Thoracic aorta (tissue), 2 donors: ENCODE data around the gene KRTAP4-6. TPM values are rescaled to one million over a fixed set of nuclear protein-coding genes. Genes with fewer than 3 reads are reported as not detected.

ENCODE experiments used
- ATAC-seq: fragments of 150-250 bp; one replicate; pipeline ENCODE4 v1.8.0; 2017; ENCODE audit warnings: low read depth; ENCODE audit not compliant: insufficient number of reproducible peaks, low FRiP score
- DNase-seq: peaks from one replicate; pipeline ENCODE4 v3.0.0-alpha.2; 2020; ENCODE audit warnings: low spot score
- H3K27ac ChIP-seq, 2 donors: fragments of 200-600 bp; sonication (generic); 1 replicate in 1 of 2; 2 replicates in 1 of 2; pipeline ENCODE4 v1.5.1; 2016; ENCODE audit warnings: mild to moderate bottlenecking in 2 of 2, moderate library complexity in 2 of 2
- H3K27me3 ChIP-seq: fragments of 200-600 bp; sonication (generic); replicated peaks from 2 replicates; pipeline ENCODE4 v1.6.0; 2016; ENCODE audit warnings: mild to moderate bottlenecking; ENCODE audit not compliant: insufficient read depth
- H3K36me3 ChIP-seq: fragments of 200-600 bp; sonication (generic); one replicate; pipeline ENCODE4 v1.5.1; 2016
- H3K4me1 ChIP-seq, 2 donors: fragments of 200-600 bp; sonication (generic); 1 replicate in 1 of 2; 2 replicates in 1 of 2; pipeline versions ENCODE4 v1.5.1 to v1.6.0; 2016; ENCODE audit warnings: low read depth in 2 of 2, mild to moderate bottlenecking in 1 of 2; ENCODE audit not compliant: control insufficient read depth in 1 of 2
- H3K4me3 ChIP-seq: fragments of 200-600 bp; sonication (generic); 2 replicates; pipeline ENCODE4 v1.5.1; 2016; ENCODE audit warnings: mild to moderate bottlenecking
- H3K9me3 ChIP-seq: fragments of 200-600 bp; sonication (generic); 2 replicates; pipeline ENCODE4 v1.5.1; 2016
- total RNA-seq, 2 donors: library from RNA; depleted of rRNA; stranded (reverse); fragments of >200 nt; gene quantifications; one replicate each; pipeline versions ENCODE4 v1.1.0 to v1.2.3, GENCODE V29; 2016
- TF ChIP-seq, protein P1 (sequence below): fragments of 200-600 bp; sonication (generic); IDR thresholded peaks from one replicate; pipeline ENCODE4 v1.5.1; 2019; ENCODE audit warnings: antibody characterized with exemption

KRTAP4-6 gene
- total RNA-seq, 2 donors from 2014 or later, result not detected

- no peak for ATAC-seq
- TF ChIP-seq, protein P1, sequence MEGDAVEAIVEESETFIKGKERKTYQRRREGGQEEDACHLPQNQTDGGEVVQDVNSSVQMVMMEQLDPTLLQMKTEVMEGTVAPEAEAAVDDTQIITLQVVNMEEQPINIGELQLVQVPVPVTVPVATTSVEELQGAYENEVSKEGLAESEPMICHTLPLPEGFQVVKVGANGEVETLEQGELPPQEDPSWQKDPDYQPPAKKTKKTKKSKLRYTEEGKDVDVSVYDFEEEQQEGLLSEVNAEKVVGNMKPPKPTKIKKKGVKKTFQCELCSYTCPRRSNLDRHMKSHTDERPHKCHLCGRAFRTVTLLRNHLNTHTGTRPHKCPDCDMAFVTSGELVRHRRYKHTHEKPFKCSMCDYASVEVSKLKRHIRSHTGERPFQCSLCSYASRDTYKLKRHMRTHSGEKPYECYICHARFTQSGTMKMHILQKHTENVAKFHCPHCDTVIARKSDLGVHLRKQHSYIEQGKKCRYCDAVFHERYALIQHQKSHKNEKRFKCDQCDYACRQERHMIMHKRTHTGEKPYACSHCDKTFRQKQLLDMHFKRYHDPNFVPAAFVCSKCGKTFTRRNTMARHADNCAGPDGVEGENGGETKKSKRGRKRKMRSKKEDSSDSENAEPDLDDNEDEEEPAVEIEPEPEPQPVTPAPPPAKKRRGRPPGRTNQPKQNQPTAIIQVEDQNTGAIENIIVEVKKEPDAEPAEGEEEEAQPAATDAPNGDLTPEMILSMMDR, result no peak
Measured at GRCh38 chr17:41098481-41098880, 41.9 kb downstream of the KRTAP4-6 start.

DNA sequence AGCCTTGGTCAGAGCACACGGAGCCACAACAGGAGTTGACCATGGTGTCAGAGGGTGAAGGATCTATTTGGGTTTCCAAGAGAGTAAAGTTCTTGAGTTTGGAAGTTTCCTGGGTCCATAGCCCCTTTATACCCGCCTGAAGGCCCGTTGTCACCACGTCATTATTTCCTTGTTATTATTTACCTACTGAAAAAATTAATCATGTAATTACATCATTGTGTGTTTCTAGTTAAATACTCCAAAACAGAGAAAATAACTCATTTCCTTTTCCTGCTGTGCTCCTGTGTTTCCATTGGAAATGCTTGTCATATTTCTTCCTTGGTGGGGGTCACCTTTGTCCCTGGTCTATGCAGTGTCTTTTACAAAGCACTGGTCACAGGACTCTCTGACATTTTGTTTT is 42.3 kb downstream of the KRTAP4-6 start, which contains the start of gene KRTAP4-8:
Gene KRTAP4-8 (minus strand): TSS at position 101 of the 400 bp plus-strand sequence. CDS start 58 bp downstream, at position 43.
- TF ChIP-seq, protein P1, result no peak
- Histone ChIP-seq H3K27ac (no peak within 1 kb of the TSS), H3K36me3 (no peaks in the 10 kb centered on the region), H3K4me1 (no peaks in the 10 kb centered on the region), H3K9me3 (no peaks in the 10 kb centered on the region), H3K27me3 (no peaks in the 10 kb centered on the region), H3K4me3 (no peak within 1 kb of the TSS)
- DNase-seq (no peak), ATAC-seq (no peak)

More at GRCh38 chr17:41098481-41098880, 41.9 kb downstream of the KRTAP4-6 start:
- Histone ChIP-seq H3K4me1 (no peaks in the 10 kb centered on the region), H3K36me3 (no peaks in the 10 kb centered on the region), H3K27ac (no peak overlapping the region), H3K27me3 (no peaks in the 10 kb centered on the region), H3K4me3 (no peak overlapping the region), H3K9me3 (no peaks in the 10 kb centered on the region)
- DNase-seq, result no peak

DNA sequence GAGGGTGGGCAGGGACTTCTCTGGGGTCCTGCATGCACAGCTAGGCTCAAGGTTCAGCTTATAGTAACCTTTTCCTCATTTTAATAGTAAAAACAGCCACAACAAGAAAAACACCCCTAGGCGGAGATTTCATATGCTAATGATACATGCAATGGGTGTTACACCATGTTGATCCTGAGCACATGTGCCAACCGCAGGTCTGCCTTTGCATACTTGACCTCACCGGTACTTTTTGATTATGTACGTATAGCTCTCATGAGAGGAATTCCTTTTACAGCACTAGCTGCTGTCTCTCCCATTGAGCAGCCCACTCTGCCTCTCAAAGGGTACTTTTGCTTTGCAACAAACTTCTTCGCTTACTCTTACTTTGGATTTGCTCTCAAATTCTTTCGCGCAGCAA is 44.3 kb downstream of the KRTAP4-6 start:
- Histone ChIP-seq H3K36me3 (no peaks in the 10 kb centered on the region), H3K4me1 (no peaks in the 10 kb centered on the region), H3K4me3 (no peak overlapping the region), H3K27me3 (no peaks in the 10 kb centered on the region), H3K27ac (no peak overlapping the region), H3K9me3 (no peaks in the 10 kb centered on the region)
- no peak for ATAC-seq
- TF ChIP-seq, protein P1, result no peak
- no peak for DNase-seq

Other genes with a start within 250 kb of the KRTAP4-6 start
- gene KRT23, start 202.9 kb downstream of the KRTAP4-6 start, total RNA-seq, result under 1 TPM in 1 of 2 donors, not detected in 1; 0.54 TPM
- gene KRT39, start 173.6 kb downstream of the KRTAP4-6 start, total RNA-seq, result not detected
- not detected for gene KRT40, start 156.2 kb downstream of the KRTAP4-6 start, total RNA-seq
- not detected for gene KRTAP3-3, start 146.4 kb downstream of the KRTAP4-6 start, total RNA-seq
- gene KRTAP3-2, start 140.6 kb downstream of the KRTAP4-6 start, total RNA-seq, result not detected
- gene KRTAP3-1, start 131.4 kb downstream of the KRTAP4-6 start, total RNA-seq, result not detected
- not detected for gene KRTAP1-5, start 113.3 kb downstream of the KRTAP4-6 start, total RNA-seq
- gene KRTAP1-4, start 110.3 kb downstream of the KRTAP4-6 start, total RNA-seq, result not detected
- gene KRTAP1-3, start 105.7 kb downstream of the KRTAP4-6 start, total RNA-seq, result not detected
- gene KRTAP1-1, start 99.1 kb downstream of the KRTAP4-6 start, total RNA-seq, result not detected
- not detected for gene KRTAP2-1, start 93.2 kb downstream of the KRTAP4-6 start, total RNA-seq
- gene KRTAP2-2, start 85.3 kb downstream of the KRTAP4-6 start, total RNA-seq, result not detected
- not detected for gene KRTAP2-3, start 80.4 kb downstream of the KRTAP4-6 start, total RNA-seq
- not detected for gene KRTAP2-4, start 74.7 kb downstream of the KRTAP4-6 start, total RNA-seq
- not detected for gene KRTAP4-7, start 56.4 kb downstream of the KRTAP4-6 start, total RNA-seq
- gene KRTAP4-8, start 42.4 kb downstream of the KRTAP4-6 start, total RNA-seq, result not detected
- gene KRTAP4-16, start 38.3 kb downstream of the KRTAP4-6 start, total RNA-seq, result not detected
- not detected for gene KRTAP4-9, start 35.2 kb downstream of the KRTAP4-6 start, total RNA-seq
- not detected for gene KRTAP4-11, start 22.2 kb downstream of the KRTAP4-6 start, total RNA-seq
- gene KRTAP4-12, start 16.4 kb downstream of the KRTAP4-6 start, total RNA-seq, result not detected
- gene KRTAP4-5, start 9.3 kb upstream of the KRTAP4-6 start, total RNA-seq, result not detected
- gene KRTAP4-4, start 20.2 kb upstream of the KRTAP4-6 start, total RNA-seq, result not detected
- not detected for gene KRTAP4-3, start 27.7 kb upstream of the KRTAP4-6 start, total RNA-seq
- gene KRTAP4-2, start 37.7 kb upstream of the KRTAP4-6 start, total RNA-seq, result not detected
- gene KRTAP4-1, start 44.4 kb upstream of the KRTAP4-6 start, total RNA-seq, result not detected
- gene KRTAP9-1, start 49.3 kb upstream of the KRTAP4-6 start, total RNA-seq, result not detected
- gene KRTAP9-2, start 86.1 kb upstream of the KRTAP4-6 start, total RNA-seq, result not detected
- not detected for gene KRTAP9-3, start 91.9 kb upstream of the KRTAP4-6 start, total RNA-seq
- not detected for gene KRTAP9-8, start 97.5 kb upstream of the KRTAP4-6 start, total RNA-seq
- not detected for gene KRTAP9-4, start 109.1 kb upstream of the KRTAP4-6 start, total RNA-seq
- gene KRTAP9-9, start 114.8 kb upstream of the KRTAP4-6 start, total RNA-seq, result not detected
- not detected for gene KRTAP9-6, start 124.8 kb upstream of the KRTAP4-6 start, total RNA-seq
- gene KRTAP9-7, start 135.2 kb upstream of the KRTAP4-6 start, total RNA-seq, result not detected
- not detected for gene KRTAP29-1, start 162.3 kb upstream of the KRTAP4-6 start, total RNA-seq
- gene KRTAP16-1, start 168.8 kb upstream of the KRTAP4-6 start, total RNA-seq, result not detected
- not detected for gene KRTAP17-1, start 175.2 kb upstream of the KRTAP4-6 start, total RNA-seq
- gene KRT33A, start 210.3 kb upstream of the KRTAP4-6 start, total RNA-seq, result not detected
- gene KRT33B, start 229.3 kb upstream of the KRTAP4-6 start, total RNA-seq, result not detected
- not detected for gene KRT34, start 241.8 kb upstream of the KRTAP4-6 start, total RNA-seq